Calu3 (cell line): ENCODE data around the gene NCAPG2. TPM values are rescaled to one million over a fixed set of nuclear protein-coding genes. Genes with fewer than 3 reads are reported as not detected.

ENCODE experiments used
- BruUV-seq: library from RNA; stranded (reverse); fragments of 400-500 nt; replicated peaks from 2 replicates; lab custom pipeline; 2021; lab: Mats Ljungman, UMichigan
- CTCF ChIA-PET: fragments of 300-600 bp; sonication (Branson Sonifier 250); formaldehyde crosslinking; loops from one replicate; lab custom pipeline; 2022; ENCODE audit warnings: antibody characterized with exemption; lab: Charles Lee
- DNase-seq: peaks from one replicate; pipeline ENCODE4 v3.0.0; 2022
- H3K27ac Mint-ChIP-seq: one replicate; pipeline ENCODE4 v1.8.0; 2022; ENCODE audit warnings: mixed read lengths; ENCODE audit not compliant: unreplicated experiment
- H3K27me3 Mint-ChIP-seq: one replicate; pipeline ENCODE4 v1.8.0; 2022; ENCODE audit warnings: mixed read lengths; ENCODE audit not compliant: unreplicated experiment
- H3K36me3 Mint-ChIP-seq: one replicate; pipeline ENCODE4 v1.8.0; 2022; ENCODE audit warnings: mild to moderate bottlenecking, moderate library complexity, mixed read lengths; ENCODE audit not compliant: insufficient read depth, unreplicated experiment
- H3K4me1 Mint-ChIP-seq: one replicate; pipeline ENCODE4 v1.8.0; 2022; ENCODE audit warnings: mild to moderate bottlenecking, low read depth, mixed read lengths; ENCODE audit not compliant: unreplicated experiment
- H3K4me3 Mint-ChIP-seq: one replicate; pipeline ENCODE4 v1.8.0; 2022; ENCODE audit warnings: mild to moderate bottlenecking, low read depth, moderate library complexity, mixed read lengths; ENCODE audit not compliant: unreplicated experiment
- H3K9me3 Mint-ChIP-seq: one replicate; pipeline ENCODE4 v1.8.0; 2022; ENCODE audit warnings: low read depth, mixed read lengths; ENCODE audit not compliant: unreplicated experiment
- intact Hi-C: fragments of 100-400 bp; cut with micrococcal nuclease; formaldehyde crosslinking; loops from one replicate; pipeline ENCODE4 v1.10.0; 2022; ENCODE audit not compliant: unreplicated experiment
- total RNA-seq: library from RNA; stranded (reverse); gene quantifications from 2 replicates; pipeline ENCODE4 v1.2.3, GENCODE V29; 2022
- TF ChIP-seq, protein P1 (sequence below): fragments of 200-600 bp; IDR thresholded peaks from one replicate; pipeline ENCODE4 v1.8.0; 2022; ENCODE audit warnings: antibody characterized with exemption; ENCODE audit not compliant: unreplicated experiment

NCAPG2 gene
- total RNA-seq, 1 experiment from 2014 or later: 81.7 TPM

DNA sequence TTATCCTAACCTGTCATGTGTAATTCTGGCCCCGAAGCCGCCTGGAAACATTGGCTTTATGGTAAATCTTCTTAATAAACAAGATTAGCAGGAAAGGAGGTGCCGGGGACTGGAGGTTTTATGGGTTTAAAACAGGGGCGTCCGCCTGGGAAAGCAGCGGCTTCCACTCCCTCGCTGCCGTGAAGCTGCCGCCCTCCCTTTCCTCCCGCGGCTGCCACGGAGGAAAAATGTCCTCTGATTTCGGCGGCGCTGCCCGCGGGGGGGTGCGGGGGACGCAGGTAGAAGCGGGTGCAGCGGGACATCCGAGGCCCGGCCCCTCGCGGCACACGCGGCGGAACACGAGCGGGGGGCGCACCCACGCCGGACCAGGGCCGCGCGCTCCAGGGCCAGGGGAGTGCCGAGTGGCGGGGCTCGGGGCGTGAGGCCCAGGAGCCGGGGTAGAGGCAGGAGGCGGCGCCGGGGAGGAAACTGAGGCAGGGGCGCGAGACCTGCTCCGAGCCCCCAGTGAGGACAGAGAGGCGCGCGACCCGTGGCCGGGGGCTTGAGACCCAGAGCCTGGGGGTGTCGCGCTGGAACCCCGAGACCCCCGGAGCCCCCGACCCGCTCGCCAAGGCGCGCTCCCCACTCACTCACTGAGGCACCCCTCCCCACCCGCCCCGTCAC, 118.0 kb downstream of the NCAPG2 start:
- TF ChIP-seq, protein P1, sequence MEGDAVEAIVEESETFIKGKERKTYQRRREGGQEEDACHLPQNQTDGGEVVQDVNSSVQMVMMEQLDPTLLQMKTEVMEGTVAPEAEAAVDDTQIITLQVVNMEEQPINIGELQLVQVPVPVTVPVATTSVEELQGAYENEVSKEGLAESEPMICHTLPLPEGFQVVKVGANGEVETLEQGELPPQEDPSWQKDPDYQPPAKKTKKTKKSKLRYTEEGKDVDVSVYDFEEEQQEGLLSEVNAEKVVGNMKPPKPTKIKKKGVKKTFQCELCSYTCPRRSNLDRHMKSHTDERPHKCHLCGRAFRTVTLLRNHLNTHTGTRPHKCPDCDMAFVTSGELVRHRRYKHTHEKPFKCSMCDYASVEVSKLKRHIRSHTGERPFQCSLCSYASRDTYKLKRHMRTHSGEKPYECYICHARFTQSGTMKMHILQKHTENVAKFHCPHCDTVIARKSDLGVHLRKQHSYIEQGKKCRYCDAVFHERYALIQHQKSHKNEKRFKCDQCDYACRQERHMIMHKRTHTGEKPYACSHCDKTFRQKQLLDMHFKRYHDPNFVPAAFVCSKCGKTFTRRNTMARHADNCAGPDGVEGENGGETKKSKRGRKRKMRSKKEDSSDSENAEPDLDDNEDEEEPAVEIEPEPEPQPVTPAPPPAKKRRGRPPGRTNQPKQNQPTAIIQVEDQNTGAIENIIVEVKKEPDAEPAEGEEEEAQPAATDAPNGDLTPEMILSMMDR: no peak
- peaks cover 48% of the 10 kb centered on the region for H3K27me3 Mint-ChIP-seq
- H3K4me3 Mint-ChIP-seq: peak overlapping the region; percentile 53
- H3K9me3 Mint-ChIP-seq: no peaks in the 10 kb centered on the region
- H3K27ac Mint-ChIP-seq: no peak overlapping the region
- peaks cover 18% of the 10 kb centered on the region for H3K36me3 Mint-ChIP-seq
- no TSS peak for BruUV-seq
- intact Hi-C loops: loop anchor here (10.0 kb wide), 1 partner anchor 152 kb away; no protein-coding TSS in a partner anchor
- CTCF ChIA-PET: no interaction called here
- no peak for DNase-seq
- H3K4me1 Mint-ChIP-seq: peaks cover 20% of the 10 kb centered on the region

DNA sequence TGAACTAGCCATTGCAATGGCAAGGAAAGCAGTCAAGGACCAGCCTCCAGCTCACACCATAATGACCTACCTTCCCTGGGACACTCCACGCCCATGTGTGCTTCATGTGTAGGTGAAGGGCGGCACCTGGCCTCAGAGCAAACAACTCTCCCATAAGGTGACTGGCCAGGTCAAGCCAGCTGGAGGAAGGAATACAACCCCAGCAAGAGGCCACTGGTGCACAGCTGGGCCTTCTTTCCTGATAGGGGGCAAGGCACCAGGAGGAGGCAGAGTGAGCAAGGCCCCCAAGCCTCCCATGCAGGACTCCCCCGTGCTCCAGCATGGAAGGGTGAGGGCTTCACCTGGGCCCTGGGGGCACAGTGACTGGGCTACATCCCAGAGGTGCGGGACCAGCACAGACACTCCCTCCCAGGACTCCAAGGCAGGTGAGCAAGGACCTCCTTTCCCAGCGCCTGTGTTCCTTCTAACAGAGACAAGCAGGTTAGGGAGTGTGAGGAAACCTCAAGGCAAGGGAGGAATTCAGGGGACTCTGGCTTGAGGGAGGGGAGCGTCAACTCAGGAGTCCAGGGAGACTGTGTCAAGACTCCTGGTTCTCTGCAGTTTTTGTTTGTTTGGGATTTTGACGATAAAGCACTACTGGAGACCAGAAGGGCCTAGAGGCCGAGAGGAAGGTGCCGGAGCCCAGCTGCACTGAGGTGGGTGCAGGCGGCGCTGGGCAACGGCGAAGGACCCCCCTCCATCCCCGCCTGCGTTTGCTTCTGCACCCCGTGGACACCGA, 118.7 kb downstream of the NCAPG2 start:
- Mint-ChIP-seq H3K36me3 (peaks cover 20% of the 10 kb centered on the region), H3K4me3 (peak overlapping the region; percentile 53), H3K9me3 (no peaks in the 10 kb centered on the region), H3K27ac (no peak overlapping the region), H3K27me3 (peaks cover 48% of the 10 kb centered on the region), H3K4me1 (peaks cover 27% of the 10 kb centered on the region)
- BruUV-seq: no TSS peak
- CTCF ChIA-PET: no interaction called here
- TF ChIP-seq, protein P1: no peak
- DNase-seq: no peak
- intact Hi-C loops: loop anchor here (10.0 kb wide), 1 partner anchor 151 kb away; no protein-coding TSS in a partner anchor

DNA sequence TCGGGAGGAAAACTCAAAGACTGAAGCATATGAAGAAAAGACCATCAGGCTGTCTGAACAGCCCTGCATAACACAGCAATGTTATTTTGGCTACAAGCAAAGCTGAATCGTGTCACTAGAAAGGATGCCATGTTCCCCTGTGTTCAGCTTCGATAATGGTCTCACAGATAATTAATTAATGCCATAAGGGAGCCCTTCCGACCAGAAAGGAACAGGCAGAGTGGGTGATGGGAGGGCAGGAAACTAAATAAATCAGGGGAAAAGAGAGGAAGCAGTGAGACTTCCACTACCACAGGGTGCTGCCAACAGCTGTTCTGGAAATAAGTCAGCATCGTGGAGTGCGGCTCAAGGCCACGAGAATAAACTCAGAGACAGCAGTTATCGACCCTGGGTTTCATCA, 120.2 kb downstream of the NCAPG2 start:
- Mint-ChIP-seq H3K9me3 (no peaks in the 10 kb centered on the region), H3K27ac (no peak overlapping the region), H3K4me3 (no peak overlapping the region), H3K27me3 (peaks cover 34% of the 10 kb centered on the region), H3K36me3 (peaks cover 20% of the 10 kb centered on the region), H3K4me1 (peaks cover 29% of the 10 kb centered on the region)
- CTCF ChIA-PET: interaction anchor here (0.6 kb wide), 1 partner anchor 198 kb away, joined by 5 read pairs; no protein-coding TSS in a partner anchor
- TF ChIP-seq, protein P1: no peak
- no peak for DNase-seq
- BruUV-seq: no TSS peak
- intact Hi-C loops: loop anchor here (10.0 kb wide), 1 partner anchor 150 kb away; no protein-coding TSS in a partner anchor

DNA sequence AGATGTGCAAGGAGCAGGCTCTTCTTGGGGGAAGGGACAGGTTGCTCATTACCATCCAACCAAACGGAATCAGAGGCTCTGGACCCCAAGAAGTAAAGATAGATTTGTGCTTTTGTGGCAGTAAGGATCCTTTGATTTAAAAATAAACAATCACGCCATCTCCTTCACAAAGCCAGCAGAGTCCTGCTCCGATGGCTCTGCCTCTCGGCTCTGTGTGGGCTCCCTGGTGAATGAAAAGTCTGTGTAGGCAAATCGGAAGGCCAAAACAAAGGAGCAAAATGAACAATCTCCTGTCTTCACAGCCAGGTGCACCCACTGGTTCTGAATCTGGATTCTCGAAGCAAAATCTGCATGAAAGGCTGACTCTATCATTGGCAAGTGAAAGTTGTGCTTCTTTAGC, 120.8 kb downstream of the NCAPG2 start:
- no peak for DNase-seq
- TF ChIP-seq, protein P1: no peak
- Mint-ChIP-seq H3K9me3 (no peaks in the 10 kb centered on the region), H3K27me3 (peaks cover 28% of the 10 kb centered on the region), H3K4me3 (no peak overlapping the region), H3K27ac (no peak overlapping the region), H3K4me1 (peaks cover 29% of the 10 kb centered on the region), H3K36me3 (peaks cover 20% of the 10 kb centered on the region)
- intact Hi-C loops: loop anchor here (10.0 kb wide), 1 partner anchor 149 kb away; no protein-coding TSS in a partner anchor
- no TSS peak for BruUV-seq
- CTCF ChIA-PET: interaction anchor here (0.7 kb wide), 1 partner anchor 11 kb away, joined by 6 read pairs; no protein-coding TSS in a partner anchor
